Endothelial cell of hepatic sinusoid (primary cell): ENCODE measurements around the gene SSTR3.
"Not testable (repeated sequence)": the region's sequence is repeated elsewhere in the genome, so short reads cannot be mapped to it uniquely, and the experiment has no call there.

Experiments
- in situ Hi-C: cut with HindIII; loops from 2 replicates; pipeline ENCODE4 v1.10.0; 2017; ENCODE audit warnings: low sequenced_read_pairs

Gene SSTR3

DNA sequence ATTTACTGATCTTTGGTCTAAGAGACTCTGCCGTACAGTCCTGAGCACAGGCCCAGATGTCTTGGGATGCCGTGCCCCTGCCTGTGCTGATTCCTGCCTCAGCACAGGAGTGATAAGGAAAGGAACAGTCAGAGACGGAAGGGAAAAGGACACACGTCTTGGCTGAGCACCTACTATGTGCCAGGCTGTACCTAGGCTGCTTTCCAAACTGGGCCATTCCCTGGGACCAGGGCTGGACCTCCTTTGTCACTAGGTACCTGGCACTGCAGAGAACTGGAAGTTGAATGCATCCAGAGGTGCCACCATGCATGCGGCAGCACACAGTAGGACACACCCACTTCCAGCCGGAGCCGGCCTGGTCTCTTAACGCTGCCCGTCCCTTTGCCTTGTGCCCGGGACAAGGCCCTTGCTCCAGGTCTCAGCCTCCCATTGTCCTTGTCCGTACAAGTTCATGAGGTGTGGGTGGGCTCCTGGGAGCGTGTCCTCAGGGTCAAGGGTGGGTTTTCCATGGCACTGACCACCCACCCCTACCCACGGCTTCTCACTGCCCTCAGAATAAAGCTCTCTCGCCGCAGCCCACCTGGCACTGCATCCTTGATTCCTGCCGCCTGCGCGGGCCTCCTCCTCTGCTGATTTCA lies 1.1 kb upstream of the SSTR3 start:
- in situ Hi-C loops = loop anchor here (5.0 to 10.0 kb wide), 4 partner anchors 36 to 159 kb away; partner anchors contain the start of gene KCTD17

GRCh38 chr22:37211866-37212173 lies 457 bp downstream of the SSTR3 start:
- in situ Hi-C loops = loop anchor here (5.0 to 10.0 kb wide), 4 partner anchors 35 to 157 kb away; partner anchors contain the start of gene KCTD17

- in situ Hi-C loops = loop anchor here (5.0 to 10.0 kb wide), 4 partner anchors 34 to 156 kb away; partner anchors contain the start of gene KCTD17
Measured at GRCh38 chr22:37211075-37211865, 1.0 kb downstream of the SSTR3 start.

GRCh38 chr22:37210041-37210803 lies 2.1 kb downstream of the SSTR3 start:
- in situ Hi-C loops = loop anchor here (5.0 to 10.0 kb wide), 4 partner anchors 33 to 155 kb away; partner anchors contain the start of gene KCTD17

GRCh38 chr22:37209140-37209845 lies 3.0 kb downstream of the SSTR3 start:
- in situ Hi-C loops = no loop called here

- in situ Hi-C loops = no loop called here
Measured at GRCh38 chr22:37208401-37209139, 3.7 kb downstream of the SSTR3 start.

DNA sequence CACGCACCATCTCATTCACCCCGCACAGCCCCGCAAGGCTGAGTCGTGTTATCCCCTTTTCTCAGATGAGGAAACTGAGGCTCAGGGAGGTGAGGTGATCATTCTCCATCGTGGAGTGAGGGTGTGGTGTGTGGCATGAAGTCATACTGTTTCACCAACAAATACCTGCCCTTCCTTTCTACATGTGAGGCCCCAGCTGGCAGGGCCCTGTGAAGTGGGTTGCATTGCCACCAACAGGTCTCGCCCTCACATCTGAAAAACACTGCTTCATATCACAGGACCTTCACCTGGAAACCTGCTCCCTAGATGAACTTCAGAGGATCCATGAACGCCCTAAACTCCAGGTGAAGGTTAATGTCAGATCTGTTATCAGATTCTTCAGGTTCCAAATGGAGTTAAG lies 4.3 kb downstream of the SSTR3 start:
- in situ Hi-C loops = no loop called here

DNA sequence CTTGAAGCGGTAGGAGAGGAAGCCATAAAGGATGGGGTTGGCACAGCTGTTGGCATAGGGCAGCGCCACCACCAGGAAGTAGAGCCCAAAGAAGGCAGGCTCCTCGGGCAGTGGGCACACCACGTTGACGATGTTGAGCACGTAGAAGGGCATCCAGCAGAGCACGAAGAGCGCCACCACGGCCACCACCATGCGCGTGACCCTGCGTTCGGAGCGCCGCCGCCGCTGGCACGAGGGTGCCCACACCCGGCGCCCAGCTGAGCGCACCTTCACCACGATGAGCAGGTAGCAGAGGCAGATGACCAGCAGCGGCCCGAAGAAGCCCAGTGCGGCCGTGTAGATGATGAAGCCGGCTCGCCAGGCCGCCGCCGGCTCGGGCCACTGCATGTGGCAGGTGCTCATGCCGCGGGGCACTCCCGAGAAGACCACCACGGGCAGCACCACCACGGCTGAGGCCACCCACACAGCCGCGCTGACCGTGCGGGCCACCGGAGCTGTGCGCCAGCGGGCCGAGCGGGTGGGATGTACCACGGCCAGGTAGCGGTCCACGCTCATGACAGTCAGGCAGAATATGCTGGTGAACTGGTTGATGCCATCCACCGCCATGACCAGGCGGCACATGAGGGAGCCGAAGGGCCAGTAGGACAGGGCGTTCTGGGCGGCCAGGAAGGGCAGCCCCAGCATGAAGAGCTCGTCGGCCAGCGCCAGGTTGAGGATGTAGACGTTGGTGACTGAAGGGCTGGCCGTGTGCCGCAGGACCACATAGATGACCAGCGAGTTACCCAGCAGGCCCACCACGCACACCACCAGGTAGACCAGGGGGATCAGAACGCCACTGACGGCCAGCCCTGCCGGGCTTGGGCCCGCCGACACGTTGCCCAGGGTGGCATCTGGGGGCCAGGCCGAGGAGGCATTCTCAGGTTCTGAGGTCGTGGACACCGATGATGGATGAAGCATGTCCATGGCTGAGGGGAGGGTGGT lies 5.1 kb downstream of the SSTR3 start:
- in situ Hi-C loops = no loop called here

DNA sequence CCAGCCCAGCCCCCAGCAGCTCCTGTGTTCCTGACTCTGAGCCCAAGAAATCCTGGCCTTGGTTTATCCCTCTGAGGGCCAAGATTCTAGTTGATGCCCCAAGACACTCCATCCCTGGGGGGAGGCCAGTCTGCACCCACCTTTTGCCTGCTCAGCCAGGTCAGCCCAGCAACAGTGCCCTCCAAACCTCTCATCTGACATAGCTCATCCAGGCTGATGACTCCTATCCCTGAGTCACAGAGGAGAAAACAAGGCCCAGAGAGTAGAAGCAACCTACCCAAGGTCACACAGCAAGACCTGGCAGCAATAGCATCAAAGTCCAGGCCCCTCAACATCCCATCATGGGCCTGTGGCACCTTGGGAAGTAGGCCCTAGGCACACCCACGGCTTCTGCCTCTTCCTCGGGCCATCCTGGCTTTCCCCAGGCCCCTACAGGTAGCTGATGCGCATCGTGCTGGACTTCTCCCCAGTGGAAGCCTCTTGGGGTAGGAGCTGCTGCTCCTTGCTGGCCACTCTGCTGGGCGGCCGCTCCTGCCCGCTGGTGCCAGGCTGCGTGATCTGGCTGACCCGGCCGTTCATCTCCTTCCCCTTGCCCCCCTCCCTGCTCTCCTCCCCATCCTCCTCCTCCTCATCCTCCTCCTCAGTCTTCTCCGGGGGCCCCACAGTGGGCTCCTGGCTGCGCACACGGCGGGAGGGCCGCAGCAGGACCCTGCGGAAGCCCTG lies 6.0 kb downstream of the SSTR3 start:
- in situ Hi-C loops = no loop called here

- in situ Hi-C loops = no loop called here
Measured at GRCh38 chr22:37205046-37205445, 7.2 kb downstream of the SSTR3 start.

DNA sequence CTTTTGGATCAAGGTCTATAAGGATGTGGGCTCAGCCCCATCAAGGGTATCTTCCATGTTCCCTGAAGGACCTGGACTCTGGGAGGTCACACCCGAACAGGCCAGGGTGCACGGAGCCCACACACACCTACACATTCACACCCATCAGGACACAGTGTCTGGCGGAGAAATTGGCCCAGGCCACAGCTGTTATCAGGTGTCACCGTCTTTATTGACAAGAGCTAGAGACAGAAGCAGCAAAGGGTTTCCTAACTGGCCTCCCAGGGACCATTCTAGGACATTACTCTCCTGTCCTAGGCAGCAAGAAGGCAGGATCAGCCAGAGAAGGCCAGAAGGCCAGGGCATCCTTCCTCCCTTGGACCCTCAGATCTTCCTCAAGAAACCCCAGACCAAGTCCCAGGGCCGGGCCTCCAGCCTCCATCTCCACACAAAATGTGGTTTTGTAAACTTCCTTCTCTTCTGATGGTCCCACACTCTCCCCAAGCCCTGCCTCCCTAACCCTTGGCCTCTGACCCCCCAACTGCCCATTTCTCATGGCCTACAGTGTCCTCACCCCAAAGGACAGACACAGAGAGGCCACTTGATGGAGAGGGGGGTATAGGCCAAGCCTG lies 8.1 kb downstream of the SSTR3 start:
- in situ Hi-C loops = no loop called here

DNA sequence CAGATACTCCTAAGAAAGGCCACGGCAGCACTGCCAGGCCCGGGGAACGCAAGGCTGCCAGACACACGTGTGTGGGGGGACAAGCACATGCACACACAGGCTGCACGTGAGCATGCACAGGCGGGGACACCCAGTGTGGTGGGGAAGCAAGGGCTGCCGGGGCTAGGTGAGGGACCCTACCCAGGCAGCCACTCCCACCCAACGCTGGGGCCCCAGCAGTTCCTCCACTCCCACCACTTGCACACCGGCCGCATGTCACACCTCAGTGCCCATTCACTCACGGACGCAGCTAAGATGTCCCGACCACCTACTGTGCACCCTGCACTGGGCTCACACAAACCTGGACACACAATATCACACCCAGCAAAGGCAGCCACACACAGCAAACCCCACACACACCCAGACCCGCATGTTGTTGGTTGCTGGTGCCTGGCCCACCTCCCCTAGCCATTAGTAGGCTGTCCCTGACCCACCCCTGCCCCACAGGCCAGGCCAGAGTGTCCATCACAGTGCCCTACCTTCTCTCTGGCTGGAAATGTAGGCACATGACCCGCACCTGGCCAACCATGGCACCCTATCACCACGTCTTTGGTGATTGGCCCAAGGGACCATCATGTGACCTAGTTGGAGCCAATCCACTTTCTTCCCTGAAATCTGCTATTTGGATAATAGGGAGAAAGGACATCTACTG lies 8.8 kb downstream of the SSTR3 start:
- in situ Hi-C loops = no loop called here

DNA sequence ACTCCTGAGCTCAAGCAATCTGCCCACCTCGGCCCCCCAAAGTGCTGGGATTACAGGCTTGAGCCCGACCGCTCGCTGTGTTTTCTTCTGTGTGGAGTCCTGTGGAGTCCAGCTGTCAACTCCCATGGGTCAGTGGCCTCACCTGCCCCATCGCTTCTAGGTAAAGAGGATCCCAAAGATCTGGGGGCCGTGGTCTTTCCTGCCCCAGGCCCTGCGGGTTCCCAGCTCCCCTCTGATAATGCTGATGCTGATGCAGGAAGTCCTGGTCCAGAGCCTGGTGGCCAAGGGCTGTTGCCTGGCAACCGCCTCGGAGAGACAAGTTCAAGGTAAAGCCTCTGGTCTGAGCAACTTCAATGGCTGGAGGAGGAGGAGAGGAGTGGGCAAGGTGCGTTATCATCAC lies 9.6 kb downstream of the SSTR3 start:
- in situ Hi-C loops = no loop called here

DNA sequence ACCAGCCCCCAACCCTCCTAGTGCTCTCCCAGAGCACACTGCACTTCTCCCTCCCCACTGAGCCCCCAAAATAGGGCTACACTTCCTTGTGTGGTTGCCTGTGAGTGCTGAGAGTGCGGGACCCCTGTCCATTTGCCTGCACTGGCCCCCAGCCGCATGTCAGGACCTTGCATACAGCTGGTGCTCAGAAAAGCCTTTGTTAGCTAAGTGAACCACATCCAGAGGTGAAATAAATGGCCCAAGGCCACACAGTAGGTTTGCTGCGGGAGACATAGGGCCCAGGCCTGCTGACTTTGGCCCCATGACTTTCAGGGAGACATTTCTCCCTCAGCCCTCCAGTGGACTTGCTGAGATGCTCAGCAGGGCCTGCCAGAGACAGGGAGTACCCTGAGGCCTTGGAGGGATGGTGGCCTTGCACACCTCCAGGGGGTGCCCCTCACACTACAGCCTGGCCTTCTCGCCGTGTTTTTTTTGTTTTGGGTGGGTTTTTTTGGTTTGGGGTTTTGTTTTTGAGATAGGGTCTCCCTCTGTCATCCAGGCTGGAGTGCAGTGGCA lies 10.2 kb downstream of the SSTR3 start:
- in situ Hi-C loops = no loop called here

GRCh38 chr22:37201443-37201820 lies 10.8 kb downstream of the SSTR3 start:
- in situ Hi-C loops = not testable (repeated sequence)

DNA sequence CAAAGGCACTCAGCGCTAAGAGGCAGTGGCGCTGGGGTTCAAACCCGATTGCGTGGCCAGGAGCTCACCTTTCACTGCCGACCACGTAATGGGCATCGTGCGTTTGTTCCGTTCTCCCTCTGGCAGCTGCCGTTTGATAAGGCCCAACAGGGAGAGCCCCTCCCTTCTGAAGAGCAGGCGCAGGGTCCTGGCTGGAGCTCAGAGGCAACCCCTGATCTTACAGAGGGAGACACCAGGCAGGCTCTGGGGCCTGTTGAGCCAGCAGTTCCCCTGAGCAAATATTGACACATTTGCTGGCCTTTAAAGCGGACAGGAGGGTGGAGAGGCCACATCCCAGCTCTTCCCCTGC lies 12.5 kb downstream of the SSTR3 start:
- in situ Hi-C loops = no loop called here

GRCh38 chr22:37199103-37199759 lies 13.0 kb downstream of the SSTR3 start:
- in situ Hi-C loops = no loop called here
